ENCODE measurements around the gene KCP.
"Not testable (repeated sequence)": the region's sequence is repeated elsewhere in the genome, so short reads cannot be mapped to it uniquely, and the experiment has no call there.

Gene KCP

GRCh38 chr7:128920913-128921582 is 10.5 kb upstream of the KCP start:
- DNase-seq, result no peak

GRCh38 chr7:128919881-128920799 is 9.6 kb upstream of the KCP start:
- DNase-seq, result no peak

- no peak for DNase-seq
Observed at GRCh38 chr7:128919241-128919640, 8.7 kb upstream of the KCP start.

DNA sequence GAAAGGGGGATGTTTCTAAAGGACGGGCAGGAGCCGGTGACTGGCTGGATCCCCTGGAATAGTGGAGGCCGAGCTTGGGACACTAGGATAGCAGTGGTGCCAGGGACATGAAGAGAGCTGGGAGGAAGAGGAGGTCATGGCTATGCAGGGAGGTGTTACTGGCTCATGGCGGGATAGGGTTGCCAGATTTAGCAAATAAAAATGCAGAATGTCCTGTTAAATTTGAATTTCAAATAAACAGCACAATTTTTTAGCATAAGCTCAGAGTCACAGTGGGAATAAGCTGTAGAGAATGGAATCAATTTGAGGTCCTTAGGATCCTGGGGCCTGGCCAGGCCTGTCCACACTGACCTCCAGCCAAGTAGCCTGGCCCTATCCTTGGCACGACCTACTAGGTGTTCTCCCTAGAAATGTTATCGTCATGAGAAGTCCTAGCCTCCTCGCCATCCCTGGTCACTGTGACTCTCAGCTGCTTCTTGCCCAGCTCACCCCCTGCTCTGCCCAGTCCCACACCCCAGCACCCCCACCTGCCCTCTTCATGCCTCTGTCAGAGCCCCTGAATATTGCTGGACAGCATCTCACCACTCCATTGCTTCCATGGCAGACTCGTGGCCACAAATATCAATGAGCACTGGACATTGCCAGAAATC is 7.6 kb upstream of the KCP start:
- DNase-seq, result no peak

- DNase-seq, result no peak
Observed at GRCh38 chr7:128917122-128917521, 6.6 kb upstream of the KCP start.

DNA sequence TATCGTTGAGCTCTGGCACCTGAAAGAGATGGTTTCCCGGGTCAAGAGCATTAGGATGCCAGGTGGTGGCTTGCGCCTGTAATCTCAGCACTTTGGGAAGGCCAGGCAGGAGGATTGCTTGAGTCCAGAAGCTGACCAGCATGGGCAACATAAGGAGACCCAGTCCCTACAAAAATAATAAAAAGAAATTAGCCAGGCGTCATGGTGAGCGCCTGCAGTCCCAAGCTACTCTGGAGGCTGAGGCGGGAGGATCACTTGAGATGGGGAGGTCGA is 6.1 kb upstream of the KCP start:
- DNase-seq, result no peak

DNA sequence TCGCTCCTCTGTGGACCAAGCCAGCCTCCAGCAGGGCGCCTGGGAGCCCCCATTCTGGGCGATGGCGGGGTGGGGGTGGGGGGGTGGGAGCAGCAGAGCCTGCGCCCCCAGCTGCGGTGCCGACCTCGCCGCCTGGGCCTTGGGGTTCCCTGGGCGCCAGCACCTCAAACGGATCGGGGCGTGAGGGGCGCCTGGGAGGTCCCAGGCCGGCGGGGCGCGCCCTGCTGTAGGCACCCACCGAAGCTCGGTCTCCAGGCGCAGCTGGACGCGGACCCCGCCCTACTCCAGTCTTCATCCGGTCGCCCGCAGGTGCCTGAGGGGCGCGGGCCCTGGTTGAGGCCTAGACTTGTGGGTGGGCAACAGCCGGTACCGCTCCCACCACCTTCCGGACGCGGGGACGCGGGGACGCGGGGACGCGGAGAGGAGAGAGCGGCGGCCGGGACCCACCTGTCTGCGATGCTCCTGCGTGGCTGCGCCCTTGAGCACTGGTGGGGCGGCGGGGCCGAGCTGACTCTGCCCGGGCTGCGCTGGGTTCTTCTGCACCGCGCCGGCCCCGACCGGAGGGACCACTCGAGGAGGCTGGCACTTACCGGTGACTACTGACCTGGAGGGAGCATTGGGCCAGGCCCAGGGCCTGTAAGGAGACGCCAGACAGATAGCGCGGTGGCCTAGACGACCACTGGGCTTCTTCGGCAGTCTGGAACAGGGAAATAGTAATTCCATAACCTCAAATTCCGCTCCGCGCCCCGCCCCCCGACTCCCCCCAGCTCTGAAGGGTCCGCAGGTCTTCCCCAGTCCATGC is 5.5 kb upstream of the KCP start:
- no peak for DNase-seq

GRCh38 chr7:128915271-128915819 is 4.8 kb upstream of the KCP start:
- DNase-seq, result no peak

DNA sequence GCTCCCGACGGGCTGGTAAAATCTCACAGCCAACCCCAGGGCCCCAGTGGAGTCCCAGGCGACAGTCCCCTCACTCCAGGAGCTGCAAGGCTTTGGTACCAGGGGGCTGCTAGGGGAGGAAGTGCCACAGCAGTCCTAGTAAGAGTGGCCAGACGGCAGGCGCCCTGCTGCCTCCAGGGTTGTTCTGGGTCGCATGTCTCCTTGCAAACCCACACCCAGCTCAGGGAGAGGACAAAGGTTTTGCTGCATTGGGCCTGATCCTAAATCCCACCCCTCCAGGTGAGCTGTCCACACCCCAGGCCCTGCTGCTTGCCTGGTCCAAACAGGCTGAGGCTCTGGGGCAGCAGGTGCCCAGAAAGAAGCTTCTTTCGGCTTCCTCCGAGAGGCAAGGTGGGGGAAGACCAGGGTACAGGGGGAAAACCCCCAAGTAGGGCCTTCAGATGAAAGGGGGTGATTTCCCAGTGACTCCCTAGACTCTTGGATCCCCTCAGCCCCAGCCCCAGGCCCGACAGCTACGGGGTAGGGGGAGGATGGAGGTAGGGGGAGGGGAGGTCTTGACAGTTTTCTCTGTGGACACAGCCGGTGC is 4.2 kb upstream of the KCP start:
- no peak for DNase-seq

- no peak for DNase-seq
Observed at GRCh38 chr7:128913870-128914565, 3.5 kb upstream of the KCP start.

DNA sequence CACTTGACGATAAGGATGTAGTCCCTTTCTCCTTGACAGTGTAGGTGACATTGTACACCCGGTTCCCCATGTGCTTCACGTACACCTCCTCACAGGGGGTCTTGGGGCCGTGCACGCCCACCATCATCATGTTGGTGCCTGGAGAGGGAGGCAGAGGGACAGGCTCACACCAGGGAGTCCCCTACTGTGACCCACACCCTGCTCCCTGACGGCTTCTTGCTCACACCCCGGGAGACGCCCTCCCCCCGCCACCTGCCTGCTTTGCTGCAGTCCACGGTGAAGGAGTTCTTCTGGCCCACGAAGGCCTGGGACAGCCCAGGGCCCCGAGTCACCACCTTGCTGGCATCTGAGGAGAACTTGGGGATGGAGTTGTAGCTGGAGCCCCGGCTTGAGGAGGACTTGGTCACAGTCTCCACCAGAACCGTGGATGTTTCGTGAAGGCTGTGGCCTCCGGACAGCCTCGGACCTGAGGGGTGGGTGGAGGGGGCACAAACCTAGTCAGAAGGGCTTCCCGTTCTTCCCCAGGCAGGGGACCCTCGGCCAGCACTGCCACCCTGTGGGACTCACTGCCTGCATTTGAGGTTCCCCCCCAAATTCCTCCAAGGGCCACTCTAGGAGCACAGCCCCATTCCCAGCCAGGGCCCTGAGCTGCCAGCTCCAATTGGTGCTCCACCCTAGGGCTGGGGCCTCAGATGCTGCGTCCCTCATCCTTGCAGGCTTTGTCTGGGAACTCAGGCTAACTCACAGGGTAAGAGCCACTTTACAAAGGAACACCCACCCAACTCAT is 2.4 kb upstream of the KCP start:
- not testable (repeated sequence) for DNase-seq

DNA sequence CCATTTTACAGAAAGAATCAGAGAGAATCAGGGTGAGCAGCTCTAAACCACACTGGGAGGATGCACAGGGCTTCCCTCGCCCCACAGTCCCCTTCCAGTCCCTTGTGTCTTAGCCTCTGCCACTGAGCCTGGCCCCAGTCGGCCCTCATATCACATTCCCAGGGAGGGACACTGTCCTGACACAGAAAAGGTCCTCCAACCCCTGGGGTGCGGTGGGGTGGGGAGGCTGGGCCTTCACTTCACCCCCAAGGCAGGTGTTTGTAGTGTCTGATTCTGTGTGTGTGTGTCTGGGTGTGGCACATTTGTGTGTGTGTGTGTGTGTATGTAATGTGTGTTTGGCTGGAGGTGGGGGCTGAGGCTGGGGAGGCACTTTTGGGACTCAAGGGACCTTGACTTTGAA is 1.8 kb upstream of the KCP start:
- DNase-seq, result no peak

GRCh38 chr7:128911423-128912031 is 1.0 kb upstream of the KCP start:
- no peak for DNase-seq

GRCh38 chr7:128909625-128910568 is 612 bp downstream of the KCP start:
- DNase-seq, result no peak

GRCh38 chr7:128908750-128909624 is 1.5 kb downstream of the KCP start:
- no peak for DNase-seq

- DNase-seq, result no peak
Observed at GRCh38 chr7:128906766-128907559, 3.5 kb downstream of the KCP start.

- no peak for DNase-seq
Observed at GRCh38 chr7:128906001-128906765, 4.3 kb downstream of the KCP start.

Data from activated gamma-delta T cell treated with Interleukin-2 at 50 U/mL for 16 hours (primary cell).